ENCODE results near the gene AKAP9.
"Not testable (repeated sequence)": the region's sequence is repeated elsewhere in the genome, so short reads cannot be mapped to it uniquely, and the experiment has no call there.

The AKAP9 gene

DNA sequence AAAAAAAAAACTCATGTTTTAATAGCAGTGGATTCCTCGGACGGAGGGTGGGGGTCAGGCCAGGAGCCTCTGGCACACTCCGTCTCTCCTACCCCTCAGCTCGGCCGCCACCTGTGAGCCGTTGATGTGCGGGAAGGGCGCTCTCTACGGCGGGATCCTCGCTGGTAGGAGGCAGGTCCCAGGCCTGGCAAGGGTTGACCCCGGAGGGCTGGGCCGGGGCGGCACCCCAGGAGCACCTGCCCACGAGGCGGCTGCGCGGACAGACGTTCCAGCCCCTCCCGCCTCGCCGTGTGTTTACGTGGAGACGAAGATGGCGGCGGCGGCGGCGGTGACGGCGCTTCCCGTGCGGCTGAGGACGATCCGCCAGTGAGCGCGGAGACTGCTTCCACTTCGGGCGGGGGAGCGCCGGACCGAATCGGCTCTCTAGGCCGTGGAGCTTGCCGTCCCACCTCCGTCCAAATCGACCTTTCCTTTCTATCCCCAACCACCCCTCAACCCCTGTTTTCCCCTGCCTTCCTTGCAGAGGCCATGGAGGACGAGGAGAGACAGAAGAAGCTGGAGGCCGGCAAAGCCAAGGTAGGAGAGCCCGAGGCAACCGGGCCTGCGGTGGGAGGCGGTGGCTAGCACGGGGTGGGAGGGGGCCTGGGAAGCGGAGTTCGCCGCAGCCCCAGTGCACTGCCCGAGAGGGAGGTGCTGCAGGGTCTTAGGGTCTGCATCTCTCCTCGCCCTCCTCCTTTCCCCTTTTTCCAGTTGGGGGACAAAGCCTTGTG lies at the start of gene AKAP9:
AKAP9 (plus strand) TSS at position 291 of the 770 bp plus-strand sequence; CDS start at position 529, 238 bp downstream.
- in situ Hi-C loops (cut with MboI; ENCODE audit: low sequenced_read_pairs): no loop called here
- no peaks in the 10 kb centered on the region for H3K9me3 ChIP-seq
- H3K36me3 ChIP-seq (replicated peaks): no peaks in the 10 kb centered on the region
- peak within 1 kb of the TSS; percentile 83 for H3K4me3 ChIP-seq
- H3K4me1 ChIP-seq: peaks cover 10% of the 10 kb centered on the region
- no peaks in the 10 kb centered on the region for H3K27me3 ChIP-seq (ENCODE audit: low read depth)
- peak; percentile 68 to 92 for DNase-seq (ENCODE audit: low spot score in 2 of 2)

GRCh38 chr7:91892099-91892705 lies 48.5 kb upstream of the AKAP9 start:
- no peaks in the 10 kb centered on the region for H3K27me3 ChIP-seq (ENCODE audit: low read depth)
- no peaks in the 10 kb centered on the region for H3K9me3 ChIP-seq
- DNase-seq (ENCODE audit: low spot score in 2 of 2): no peak
- no peak overlapping the region for H3K4me3 ChIP-seq
- peaks cover 21% of the 10 kb centered on the region for H3K4me1 ChIP-seq
- in situ Hi-C loops (cut with MboI; ENCODE audit: low sequenced_read_pairs): loop anchor here (25.0 kb wide), 1 partner anchor 545 kb away; the partner anchor contains the start of gene GATAD1
- no peaks in the 10 kb centered on the region for H3K36me3 ChIP-seq (replicated peaks)

- Histone ChIP-seq H3K9me3 (no peaks in the 10 kb centered on the region), H3K4me1 (peaks cover 21% of the 10 kb centered on the region), H3K27me3 (ENCODE audit: low read depth) (no peaks in the 10 kb centered on the region), H3K4me3 (no peak overlapping the region), H3K36me3 (replicated peaks) (no peaks in the 10 kb centered on the region)
- in situ Hi-C loops (cut with MboI; ENCODE audit: low sequenced_read_pairs): loop anchor here (25.0 kb wide), 1 partner anchor 544 kb away; the partner anchor contains the start of gene GATAD1
- DNase-seq (ENCODE audit: low spot score in 2 of 2): peak; percentile 67 to 86
These were observed 47.8 kb upstream of the AKAP9 start for GRCh38 chr7:91892821-91893340.

DNA sequence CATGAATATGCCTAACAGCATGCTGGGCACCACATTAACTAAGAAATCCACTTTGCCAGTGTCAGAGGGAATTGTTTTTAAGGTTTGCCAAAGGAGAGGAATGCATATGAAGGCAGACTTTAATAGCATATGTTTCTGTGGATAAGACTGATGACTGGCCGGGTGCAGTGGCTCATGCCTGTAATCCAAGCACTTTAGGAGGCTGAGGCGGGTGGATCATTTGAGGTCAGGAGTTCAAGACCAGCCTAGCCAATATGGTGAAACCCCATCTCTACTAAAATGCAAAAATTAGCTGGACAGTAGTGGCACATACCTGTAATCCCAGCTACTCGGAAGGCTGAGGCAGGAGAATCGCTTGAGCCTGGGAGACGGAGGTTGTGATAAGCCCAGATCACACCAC lies 47.0 kb upstream of the AKAP9 start:
- not testable (repeated sequence) for H3K4me3 ChIP-seq; H3K9me3 ChIP-seq; H3K27me3 ChIP-seq (ENCODE audit: low read depth); DNase-seq (ENCODE audit: low spot score in 2 of 2); H3K36me3 ChIP-seq (replicated peaks)
- peaks cover 21% of the 10 kb centered on the region for H3K4me1 ChIP-seq
- in situ Hi-C loops (cut with MboI; ENCODE audit: low sequenced_read_pairs): loop anchor here (25.0 kb wide), 1 partner anchor 544 kb away; the partner anchor contains the start of gene GATAD1

- DNase-seq (ENCODE audit: low spot score in 2 of 2): peak in 1 of 2 experiments; percentile 49
- no peaks in the 10 kb centered on the region for H3K9me3 ChIP-seq
- peaks cover 21% of the 10 kb centered on the region for H3K4me1 ChIP-seq
- no peaks in the 10 kb centered on the region for H3K36me3 ChIP-seq (replicated peaks)
- H3K4me3 ChIP-seq: no peak overlapping the region
- peaks cover 2% of the 10 kb centered on the region; the same call in 1 of the 2 replicates for H3K27me3 ChIP-seq (ENCODE audit: low read depth)
- in situ Hi-C loops (cut with MboI; ENCODE audit: low sequenced_read_pairs): loop anchor here (25.0 kb wide), 1 partner anchor 542 kb away; the partner anchor contains the start of gene GATAD1
These were observed 45.7 kb upstream of the AKAP9 start for GRCh38 chr7:91894781-91895480.

DNA sequence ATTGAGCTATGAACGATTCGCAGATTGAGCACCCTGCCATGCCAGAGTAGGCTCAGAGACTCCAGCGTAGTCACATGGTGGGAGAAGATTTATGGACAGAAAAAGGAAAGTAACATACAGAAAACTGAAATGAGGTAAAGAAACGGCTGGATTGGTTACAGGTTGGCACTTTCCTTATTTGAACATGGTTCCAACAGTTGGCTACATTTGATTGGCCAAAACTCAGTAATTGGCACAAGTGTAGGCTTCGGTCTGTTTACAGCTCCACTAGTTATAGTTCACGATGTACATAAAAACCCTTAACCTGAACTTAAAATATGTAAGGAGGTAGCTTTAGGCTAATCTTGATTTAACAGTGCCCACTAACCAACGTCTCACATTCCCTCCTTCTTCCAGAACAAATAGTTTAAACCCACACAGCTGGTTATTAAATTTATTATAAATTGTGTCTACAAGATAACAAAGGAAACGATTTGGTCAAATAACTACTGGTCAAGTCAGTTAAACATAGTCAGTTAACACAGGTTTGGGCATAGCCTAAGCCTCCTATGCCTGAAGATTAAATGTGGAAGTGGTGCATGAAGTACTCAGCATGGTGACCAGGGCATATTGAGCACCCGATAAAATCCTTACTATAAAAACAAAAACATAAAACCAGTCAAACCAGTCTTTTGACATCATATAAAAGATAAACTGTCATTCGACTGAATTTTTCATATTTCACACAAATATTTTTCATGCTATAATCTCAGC lies 42.2 kb upstream of the AKAP9 start:
- in situ Hi-C loops (cut with MboI; ENCODE audit: low sequenced_read_pairs): loop anchor here (25.0 kb wide), 1 partner anchor 539 kb away; the partner anchor contains the start of gene GATAD1
- H3K9me3 ChIP-seq: no peaks in the 10 kb centered on the region
- no peak overlapping the region for H3K4me3 ChIP-seq
- peaks cover 8% of the 10 kb centered on the region for H3K4me1 ChIP-seq
- H3K27me3 ChIP-seq (ENCODE audit: low read depth): peaks cover 2% of the 10 kb centered on the region; the same call in 1 of the 2 replicates
- no peak for DNase-seq (ENCODE audit: low spot score in 2 of 2)
- no peaks in the 10 kb centered on the region for H3K36me3 ChIP-seq (replicated peaks)

DNA sequence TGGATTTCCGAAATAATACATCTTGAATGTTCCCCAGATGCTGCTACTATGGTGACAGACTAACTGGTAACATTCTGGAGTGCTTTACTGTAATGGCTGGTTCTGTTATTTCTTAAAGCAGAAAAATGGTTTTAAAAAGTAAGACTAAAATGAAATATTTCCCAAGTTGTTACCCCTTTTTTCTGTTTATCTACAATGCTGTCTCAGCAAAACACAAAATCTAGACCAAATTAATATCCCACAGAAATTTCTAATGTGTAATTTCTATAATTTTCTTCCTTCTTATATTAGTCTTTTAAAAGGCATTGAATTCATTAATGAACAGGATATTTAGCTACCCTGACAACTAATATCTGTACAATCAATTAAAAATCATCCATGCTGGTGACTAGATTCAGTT lies 41.1 kb upstream of the AKAP9 start:
- peaks cover 3% of the 10 kb centered on the region for H3K4me1 ChIP-seq
- H3K36me3 ChIP-seq (replicated peaks): no peaks in the 10 kb centered on the region
- peaks cover 2% of the 10 kb centered on the region; the same call in 1 of the 2 replicates for H3K27me3 ChIP-seq (ENCODE audit: low read depth)
- no peak overlapping the region for H3K4me3 ChIP-seq
- no peak for DNase-seq (ENCODE audit: low spot score in 2 of 2)
- in situ Hi-C loops (cut with MboI; ENCODE audit: low sequenced_read_pairs): loop anchor here (25.0 kb wide), 1 partner anchor 538 kb away; the partner anchor contains the start of gene GATAD1
- no peaks in the 10 kb centered on the region for H3K9me3 ChIP-seq

GRCh38 chr7:91910171-91910570 lies 30.5 kb upstream of the AKAP9 start:
- Histone ChIP-seq H3K4me3 (no peak overlapping the region), H3K27me3 (ENCODE audit: low read depth) (no peaks in the 10 kb centered on the region), H3K36me3 (replicated peaks) (no peaks in the 10 kb centered on the region), H3K4me1 (no peaks in the 10 kb centered on the region), H3K9me3 (no peaks in the 10 kb centered on the region)
- DNase-seq (ENCODE audit: low spot score in 2 of 2): no peak
- in situ Hi-C loops (cut with MboI; ENCODE audit: low sequenced_read_pairs): no loop called here

DNA sequence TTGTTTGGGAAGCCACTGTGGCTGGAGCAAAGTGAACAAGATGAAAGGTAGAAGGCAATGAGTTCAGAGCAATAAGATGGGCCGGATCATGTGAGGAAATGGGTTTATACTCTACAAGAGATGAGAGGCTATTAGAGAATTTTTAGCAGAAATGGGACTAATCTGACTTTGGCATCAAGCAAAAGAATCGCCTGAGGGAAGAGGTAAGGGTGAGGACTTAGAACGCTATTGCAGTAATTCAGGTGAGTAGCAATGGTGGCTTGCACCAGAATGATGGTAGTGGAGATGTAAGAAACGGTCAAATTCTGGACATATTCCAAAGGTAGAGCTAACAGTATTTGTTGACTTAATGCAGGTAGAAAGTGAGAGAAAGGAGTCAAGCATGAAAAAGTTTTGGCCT lies 29.5 kb upstream of the AKAP9 start:
- H3K4me1 ChIP-seq: no peaks in the 10 kb centered on the region
- in situ Hi-C loops (cut with MboI; ENCODE audit: low sequenced_read_pairs): no loop called here
- no peaks in the 10 kb centered on the region for H3K36me3 ChIP-seq (replicated peaks)
- H3K27me3 ChIP-seq (ENCODE audit: low read depth): no peaks in the 10 kb centered on the region
- H3K9me3 ChIP-seq: no peaks in the 10 kb centered on the region
- DNase-seq (ENCODE audit: low spot score in 2 of 2): no peak
- H3K4me3 ChIP-seq: no peak overlapping the region

DNA sequence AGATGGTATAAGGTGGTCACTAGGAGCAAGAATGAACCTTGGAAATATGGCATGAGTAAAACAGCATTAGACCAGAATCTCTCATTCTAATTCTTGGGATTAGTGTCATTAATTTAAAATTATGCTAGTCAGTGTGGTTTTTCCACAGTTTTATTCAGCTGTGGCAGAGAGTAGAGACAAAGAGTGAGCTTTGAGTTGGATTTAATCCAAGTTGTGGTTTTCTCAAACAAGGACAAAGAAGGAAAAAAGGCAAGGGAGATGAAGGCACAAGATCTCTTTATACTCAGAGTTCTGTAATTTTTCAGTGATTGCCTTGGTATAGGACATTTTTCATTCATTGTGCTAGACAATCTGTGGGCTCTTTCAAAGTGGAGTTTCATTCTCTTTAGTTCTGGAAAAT lies 28.2 kb upstream of the AKAP9 start:
- in situ Hi-C loops (cut with MboI; ENCODE audit: low sequenced_read_pairs): no loop called here
- no peak overlapping the region for H3K4me3 ChIP-seq
- no peaks in the 10 kb centered on the region for H3K4me1 ChIP-seq
- H3K36me3 ChIP-seq (replicated peaks): no peaks in the 10 kb centered on the region
- no peaks in the 10 kb centered on the region for H3K27me3 ChIP-seq (ENCODE audit: low read depth)
- no peaks in the 10 kb centered on the region for H3K9me3 ChIP-seq
- DNase-seq (ENCODE audit: low spot score in 2 of 2): peak in 1 of 2 experiments; percentile 18

GRCh38 chr7:91913612-91914011 lies 27.1 kb upstream of the AKAP9 start:
- H3K4me1 ChIP-seq: no peaks in the 10 kb centered on the region
- no peaks in the 10 kb centered on the region for H3K36me3 ChIP-seq (replicated peaks)
- H3K9me3 ChIP-seq: no peaks in the 10 kb centered on the region
- DNase-seq (ENCODE audit: low spot score in 2 of 2): no peak
- in situ Hi-C loops (cut with MboI; ENCODE audit: low sequenced_read_pairs): no loop called here
- H3K27me3 ChIP-seq (ENCODE audit: low read depth): no peaks in the 10 kb centered on the region
- no peak overlapping the region for H3K4me3 ChIP-seq

DNA sequence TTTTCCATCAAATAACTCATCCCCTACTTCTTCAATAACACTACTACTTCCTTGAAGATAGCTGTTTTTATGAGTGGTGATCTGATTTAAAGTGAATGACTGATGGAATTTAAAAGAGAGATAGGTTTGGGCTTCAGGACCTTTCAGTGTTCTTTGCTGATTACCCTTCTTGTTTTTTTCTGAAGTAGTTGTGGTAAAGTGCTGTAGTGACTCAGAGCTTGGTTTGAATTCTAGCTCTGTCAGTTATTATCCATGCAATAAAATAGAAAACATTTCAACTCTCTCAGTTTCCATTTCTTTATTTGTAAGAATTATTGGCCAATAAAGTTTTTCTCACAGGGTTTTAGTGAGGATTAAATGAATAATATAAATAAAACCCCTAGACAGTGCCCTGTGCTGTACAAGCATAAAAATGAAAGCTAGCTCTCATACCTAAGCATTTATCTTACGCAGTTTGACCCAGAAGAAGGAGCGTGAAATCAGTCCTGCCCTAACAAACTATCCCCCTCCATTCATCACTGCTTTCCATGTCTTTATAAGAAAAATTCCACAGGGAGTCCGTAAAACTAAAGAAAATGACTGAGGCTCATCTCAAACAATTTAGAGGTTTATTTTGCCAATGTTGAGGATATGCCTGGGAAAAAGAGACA lies 25.1 kb upstream of the AKAP9 start:
- H3K9me3 ChIP-seq: no peaks in the 10 kb centered on the region
- no peak overlapping the region for H3K4me3 ChIP-seq
- in situ Hi-C loops (cut with MboI; ENCODE audit: low sequenced_read_pairs): no loop called here
- DNase-seq (ENCODE audit: low spot score in 2 of 2): no peak
- H3K27me3 ChIP-seq (ENCODE audit: low read depth): no peaks in the 10 kb centered on the region
- H3K4me1 ChIP-seq: no peaks in the 10 kb centered on the region
- H3K36me3 ChIP-seq (replicated peaks): no peaks in the 10 kb centered on the region
